ENCODE results near the gene ABCD2. TPM values are rescaled to one million over a fixed set of nuclear protein-coding genes. Genes with fewer than 3 reads are reported as not detected.

The ABCD2 gene
- total RNA-seq, 1 experiment from 2014 or later, result not detected

Other genes with a start within 250 kb of the ABCD2 start
- 0.88 and 1.2 TPM in 2 replicates for gene KIF21A, start 176.7 kb downstream of the ABCD2 start, total RNA-seq (2014; rRNA removed; shearing (Covaris generic))

All from SJSA1 (cell line).